Measurements from ENCODE around the gene FAM228A. TPM values are rescaled to one million over a fixed set of nuclear protein-coding genes. Genes with fewer than 3 reads are reported as not detected.

The FAM228A gene
- total and polyA plus RNA-seq, 2 of the 4 experiments (the other 2 are of a cell fraction) = not detected

- Histone ChIP-seq H2BK20ac (ENCODE audit: low read depth, low read length) (no peak overlapping the region), H2BK5ac (ENCODE audit: low read depth, low read length, poor library complexity, severe bottlenecking) (no peak overlapping the region), H3K9me3 (ENCODE audit: control insufficient read depth, insufficient read depth, low read length) (no peaks in the 10 kb centered on the region), H3K14ac (replicated peaks; ENCODE audit: low read depth, low read length) (no peak overlapping the region), H4K20me1 (ENCODE audit: insufficient read depth, low read length) (no peaks in the 10 kb centered on the region; the same call in 1 of the 2 replicates), H2BK120ac (ENCODE audit: low read depth, low read length) (no peak overlapping the region), H3K4ac (ENCODE audit: low read depth, low read length) (no peak overlapping the region), H3K9me1 (ENCODE audit: insufficient read depth, low read length) (no peaks in the 10 kb centered on the region; the same call in 1 of the 2 replicates), H4K8ac (ENCODE audit: low read depth in 2 of 2, low read length in 2 of 2) (no peak overlapping the region), H4K91ac (ENCODE audit: insufficient read depth, low read depth, low read length) (no peak overlapping the region), H3K56ac (ENCODE audit: extremely low read depth, insufficient read depth, low read length) (no peak overlapping the region), H2BK15ac (ENCODE audit: low read depth, low read length) (no peak overlapping the region), H3K79me1 (ENCODE audit: low read depth in 1 of 2, low read length in 2 of 2) (no peaks in the 10 kb centered on the region), H4K5ac (ENCODE audit: low read depth, low read length) (no peak overlapping the region), H2AK9ac (replicated peaks; ENCODE audit: low read depth, low read length, poor library complexity) (no peak overlapping the region), H3K27ac (ENCODE audit: insufficient read depth, low read length) (no peak overlapping the region), H3K36me3 (ENCODE audit: control insufficient read depth, insufficient read depth, low read length) (peaks cover 39% of the 10 kb centered on the region), H3K4me3 (ENCODE audit: insufficient read depth, low read depth, low read length) (no peak overlapping the region), H3K23ac (ENCODE audit: low read depth, low read length) (no peak overlapping the region), H3K4me1 (ENCODE audit: control insufficient read depth, insufficient read depth, low read length) (no peaks in the 10 kb centered on the region), H3K18ac (ENCODE audit: low read depth, low read length) (no peak overlapping the region), H3K27me3 (ENCODE audit: control insufficient read depth, insufficient read depth, low read length) (no peaks in the 10 kb centered on the region), H3K4me2 (ENCODE audit: low read depth, low read length) (no peak overlapping the region), H3K9ac (ENCODE audit: low read depth, low read length) (no peak overlapping the region), H2AFZ (replicated peaks; ENCODE audit: low read length, poor library complexity) (no peak overlapping the region), H2AK5ac (ENCODE audit: low read depth, low read length) (no peak overlapping the region)
- DNase-seq = no peak
- no peak for TF ChIP-seq SMC3 (IDR thresholded peaks at IDR 0.05; ENCODE audit: low read depth, low read length)
- TF ChIP-seq FOS (IDR thresholded peaks at IDR 0.05; ENCODE audit: low read depth, low read length) = no peak
- TF ChIP-seq MAFK (IDR thresholded peaks at IDR 0.05; ENCODE audit: low read depth, low read length) = no peak
- TF ChIP-seq MXI1 (IDR thresholded peaks at IDR 0.05; ENCODE audit: borderline replicate concordance, low read depth, low read length) = no peak
- TF ChIP-seq MAZ (IDR thresholded peaks at IDR 0.05; ENCODE audit: borderline replicate concordance, low read depth, low read length) = no peak
- no peak for TF ChIP-seq RFX5 (IDR thresholded peaks at IDR 0.05; ENCODE audit: low read depth, low read length)
- no peak for TF ChIP-seq NFE2L2 (IDR thresholded peaks at IDR 0.05; ENCODE audit: low read depth, low read length)
- no peak for TF ChIP-seq POLR2A (IDR thresholded peaks at IDR 0.05; ENCODE audit: low read depth, low read length)
- TF ChIP-seq, protein P1, sequence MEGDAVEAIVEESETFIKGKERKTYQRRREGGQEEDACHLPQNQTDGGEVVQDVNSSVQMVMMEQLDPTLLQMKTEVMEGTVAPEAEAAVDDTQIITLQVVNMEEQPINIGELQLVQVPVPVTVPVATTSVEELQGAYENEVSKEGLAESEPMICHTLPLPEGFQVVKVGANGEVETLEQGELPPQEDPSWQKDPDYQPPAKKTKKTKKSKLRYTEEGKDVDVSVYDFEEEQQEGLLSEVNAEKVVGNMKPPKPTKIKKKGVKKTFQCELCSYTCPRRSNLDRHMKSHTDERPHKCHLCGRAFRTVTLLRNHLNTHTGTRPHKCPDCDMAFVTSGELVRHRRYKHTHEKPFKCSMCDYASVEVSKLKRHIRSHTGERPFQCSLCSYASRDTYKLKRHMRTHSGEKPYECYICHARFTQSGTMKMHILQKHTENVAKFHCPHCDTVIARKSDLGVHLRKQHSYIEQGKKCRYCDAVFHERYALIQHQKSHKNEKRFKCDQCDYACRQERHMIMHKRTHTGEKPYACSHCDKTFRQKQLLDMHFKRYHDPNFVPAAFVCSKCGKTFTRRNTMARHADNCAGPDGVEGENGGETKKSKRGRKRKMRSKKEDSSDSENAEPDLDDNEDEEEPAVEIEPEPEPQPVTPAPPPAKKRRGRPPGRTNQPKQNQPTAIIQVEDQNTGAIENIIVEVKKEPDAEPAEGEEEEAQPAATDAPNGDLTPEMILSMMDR (conservative IDR thresholded peaks at IDR 0.05; ENCODE audit: low read depth, low read length) = no peak
- TF ChIP-seq, protein P2, sequence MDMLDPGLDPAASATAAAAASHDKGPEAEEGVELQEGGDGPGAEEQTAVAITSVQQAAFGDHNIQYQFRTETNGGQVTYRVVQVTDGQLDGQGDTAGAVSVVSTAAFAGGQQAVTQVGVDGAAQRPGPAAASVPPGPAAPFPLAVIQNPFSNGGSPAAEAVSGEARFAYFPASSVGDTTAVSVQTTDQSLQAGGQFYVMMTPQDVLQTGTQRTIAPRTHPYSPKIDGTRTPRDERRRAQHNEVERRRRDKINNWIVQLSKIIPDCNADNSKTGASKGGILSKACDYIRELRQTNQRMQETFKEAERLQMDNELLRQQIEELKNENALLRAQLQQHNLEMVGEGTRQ (IDR thresholded peaks at IDR 0.05; ENCODE audit: low read depth, low read length) = no peak
- TF ChIP-seq RCOR1 (IDR thresholded peaks at IDR 0.05; ENCODE audit: insufficient replicate concordance, low read length) = no peak
- TF ChIP-seq ELK1 (IDR thresholded peaks at IDR 0.05; ENCODE audit: borderline replicate concordance, low read depth, low read length) = no peak
- no peak for TF ChIP-seq CEBPB (IDR thresholded peaks at IDR 0.05; ENCODE audit: low read depth, low read length)
- no peak for TF ChIP-seq BHLHE40 (IDR thresholded peaks at IDR 0.05; ENCODE audit: low read depth, low read length)
- no peak for TF ChIP-seq RAD21 (IDR thresholded peaks at IDR 0.05; ENCODE audit: low read length)
- TF ChIP-seq CHD1 (IDR thresholded peaks at IDR 0.05; ENCODE audit: low read depth, low read length) = no peak
- dilution Hi-C loops (cut with HindIII; ENCODE audit: low sequenced_read_pairs, unreplicated experiment) = no loop called here
- ChIA-PET POLR2A (ENCODE audit: unreplicated experiment) (no interaction called here), CTCF (no interaction called here)
- in situ Hi-C loops (cut with MboI; ENCODE audit: low sequenced_read_pairs) = no loop called here
- WGBS, 2 experiments (ENCODE audit: extremely low coverage in 2 of 2, insufficient read length in 1 of 2) = 82% methylated on average over 6 of the region's 11 CpGs; no CpG with 5 or more reads in 1 of the 2 experiments
- intact Hi-C loops (cut with micrococcal nuclease) = no loop called here
- ATAC-seq (ENCODE audit: low read depth) = no peak
- no TSS peak for BruUV-seq (replicated peaks)
Observed at GRCh38 chr2:24207359-24207758, 32.5 kb downstream of the FAM228A start.
